IPS-NIHi7 (cell line): ENCODE results near the gene KRTCAP2.

Experiments
- DNase-seq: peaks from one replicate; pipeline ENCODE4 v3.0.0; 2012; ENCODE audit warnings: mixed read lengths; ENCODE audit errors: extremely low spot score

Gene KRTCAP2

GRCh38 chr1:155134322-155134721 lies 38.8 kb downstream of the KRTCAP2 start:
- no peak for DNase-seq

DNA sequence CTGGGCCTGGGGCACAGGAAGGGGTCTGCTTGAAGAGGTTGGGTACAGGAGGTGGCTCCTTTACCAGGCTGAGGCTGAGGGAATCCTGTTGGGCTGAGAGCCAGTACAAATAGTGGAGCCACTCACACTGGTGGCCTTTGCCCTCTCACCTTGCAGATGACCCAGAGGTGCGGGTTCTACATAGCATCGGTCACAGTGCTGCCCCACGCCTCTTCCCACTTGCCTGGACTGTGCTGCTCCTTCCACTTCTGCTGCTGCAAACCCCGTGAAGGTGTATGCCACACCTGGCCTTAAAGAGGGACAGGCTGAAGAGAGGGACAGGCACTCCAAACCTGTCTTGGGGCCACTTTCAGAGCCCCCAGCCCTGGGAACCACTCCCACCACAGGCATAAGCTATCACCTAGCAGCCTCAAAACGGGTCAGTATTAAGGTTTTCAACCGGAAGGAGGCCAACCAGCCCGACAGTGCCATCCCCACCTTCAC lies 39.3 kb downstream of the KRTCAP2 start:
- DNase-seq: no peak

GRCh38 chr1:155131856-155132255 lies 41.2 kb downstream of the KRTCAP2 start:
- no peak for DNase-seq

DNA sequence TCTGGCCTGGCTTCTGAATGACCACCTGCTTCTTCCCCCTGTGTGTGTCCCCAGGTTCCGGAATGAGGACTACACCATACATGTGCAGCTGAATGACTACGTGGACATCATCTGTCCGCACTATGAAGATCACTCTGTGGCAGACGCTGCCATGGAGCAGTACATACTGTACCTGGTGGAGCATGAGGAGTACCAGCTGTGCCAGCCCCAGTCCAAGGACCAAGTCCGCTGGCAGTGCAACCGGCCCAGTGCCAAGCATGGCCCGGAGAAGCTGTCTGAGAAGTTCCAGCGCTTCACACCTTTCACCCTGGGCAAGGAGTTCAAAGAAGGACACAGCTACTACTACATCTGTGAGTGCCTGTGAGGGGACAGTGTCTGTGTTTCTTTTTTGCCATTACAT lies 41.8 kb downstream of the KRTCAP2 start:
- no peak for DNase-seq

DNA sequence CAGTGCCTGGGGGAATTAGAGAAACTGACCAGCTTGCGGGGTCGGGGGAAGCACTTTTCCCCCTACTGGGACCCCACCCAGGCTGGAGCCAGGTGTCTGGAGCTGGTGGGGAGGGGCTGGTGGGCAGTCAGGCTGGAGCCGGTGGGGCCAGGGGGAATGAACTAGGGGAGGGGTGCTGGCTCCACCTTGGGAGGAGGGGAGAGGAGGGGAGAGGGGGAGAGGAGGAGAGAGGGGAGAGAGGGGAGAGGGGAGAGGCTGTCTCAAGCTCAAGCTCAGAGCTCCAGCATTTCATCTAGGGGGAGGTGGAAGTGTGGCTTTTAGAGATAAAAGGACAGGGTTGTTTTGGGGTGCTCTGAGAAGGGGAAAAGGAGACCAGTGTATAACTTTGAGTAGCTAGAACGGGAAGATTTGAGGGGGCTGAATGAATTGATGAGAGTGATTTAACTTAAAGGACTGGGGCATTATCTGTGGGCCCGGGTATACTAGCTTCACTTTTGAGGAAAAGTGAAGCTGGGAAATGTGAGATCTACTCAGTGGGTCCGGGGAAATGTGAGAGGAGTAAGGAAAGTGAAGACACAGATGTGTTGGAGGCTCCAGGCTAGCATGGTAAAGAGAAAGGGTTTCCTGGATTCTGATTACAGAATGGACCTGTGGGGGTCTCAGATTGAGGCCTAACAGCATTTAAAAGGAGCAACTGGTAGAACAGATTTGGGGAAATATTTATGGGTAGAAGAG lies 42.7 kb downstream of the KRTCAP2 start:
- DNase-seq: peak; percentile 27

DNA sequence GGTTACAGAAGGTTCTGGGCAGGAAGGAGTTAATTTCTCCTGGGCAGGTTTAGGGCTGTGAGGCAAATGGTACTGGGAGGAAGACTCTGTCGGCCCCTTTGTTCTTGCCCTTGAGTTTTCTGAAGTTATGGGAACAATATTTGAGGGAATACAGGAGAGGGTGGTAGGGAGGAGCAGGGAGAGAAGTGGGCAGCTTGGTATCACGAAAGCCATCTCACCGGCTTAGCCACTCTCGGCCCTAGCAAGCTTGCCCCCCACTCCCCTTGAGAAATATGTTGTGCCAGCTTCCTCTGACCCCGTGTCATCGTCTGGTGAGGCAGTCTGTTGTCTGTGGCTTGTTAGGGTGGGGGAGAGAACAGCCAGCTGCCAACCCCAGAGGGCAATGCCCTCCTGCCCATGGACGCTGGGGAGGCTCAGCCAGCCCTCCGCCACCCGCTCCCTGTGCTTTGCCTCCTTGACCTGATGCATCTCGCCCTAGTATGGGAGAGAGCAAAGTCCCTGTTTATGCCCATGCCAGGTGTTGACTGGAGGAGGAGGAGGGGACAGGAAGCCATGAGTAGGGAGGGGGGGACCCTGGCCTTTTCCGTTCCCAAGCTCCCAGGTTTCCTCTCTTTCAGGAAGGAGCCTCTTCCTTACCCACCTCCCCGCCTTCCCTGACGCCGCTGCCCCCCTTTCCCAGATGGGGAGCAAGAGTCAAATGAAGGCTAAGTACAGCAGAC lies 44.2 kb downstream of the KRTCAP2 start:
- DNase-seq: no peak

DNA sequence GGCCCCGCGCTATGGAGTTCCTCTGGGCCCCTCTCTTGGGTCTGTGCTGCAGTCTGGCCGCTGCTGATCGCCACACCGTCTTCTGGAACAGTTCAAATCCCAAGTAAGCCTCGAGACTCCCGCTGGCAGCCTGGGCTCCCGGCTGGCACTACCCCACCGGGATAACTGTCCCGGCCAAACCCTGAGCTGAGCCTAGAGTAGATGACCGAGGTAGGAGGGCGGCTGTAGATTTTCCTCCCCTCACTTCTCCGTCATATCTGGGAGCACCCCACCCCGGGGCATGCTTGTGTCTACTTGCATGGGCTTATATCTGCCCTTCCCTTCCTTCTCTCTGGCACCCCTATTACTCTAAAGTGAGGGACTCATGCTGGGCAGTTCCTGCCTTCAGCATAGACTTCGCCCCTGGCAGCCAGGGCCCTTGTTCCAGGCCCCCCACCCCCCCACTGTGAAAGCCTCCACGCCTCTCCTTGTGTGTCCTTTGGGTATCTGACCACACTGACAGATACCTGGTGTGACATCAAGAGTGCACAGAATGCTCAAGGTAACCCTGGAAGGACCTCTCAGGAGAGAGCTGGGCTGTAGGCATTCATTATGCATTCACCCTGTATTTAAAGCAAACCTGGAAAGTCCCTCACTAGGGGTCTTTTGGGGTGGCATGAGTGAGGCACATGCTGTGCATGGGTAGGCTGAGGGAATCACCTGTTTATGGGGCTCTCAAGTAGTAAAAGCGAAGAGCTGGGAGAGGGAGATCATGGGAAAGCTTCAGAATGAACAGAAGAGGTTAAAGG lies 44.9 kb downstream of the KRTCAP2 start:
- DNase-seq: no peak

- DNase-seq: peak; percentile 39
Observed at GRCh38 chr1:155127105-155127966, 45.8 kb downstream of the KRTCAP2 start, which contains the start of gene EFNA1. Gene EFNA1 (plus strand): TSS chr1:155127876. CDS start chr1:155127978, 102 bp downstream.

GRCh38 chr1:155126556-155127104 lies 46.5 kb downstream of the KRTCAP2 start:
- peak; percentile 43 for DNase-seq

DNA sequence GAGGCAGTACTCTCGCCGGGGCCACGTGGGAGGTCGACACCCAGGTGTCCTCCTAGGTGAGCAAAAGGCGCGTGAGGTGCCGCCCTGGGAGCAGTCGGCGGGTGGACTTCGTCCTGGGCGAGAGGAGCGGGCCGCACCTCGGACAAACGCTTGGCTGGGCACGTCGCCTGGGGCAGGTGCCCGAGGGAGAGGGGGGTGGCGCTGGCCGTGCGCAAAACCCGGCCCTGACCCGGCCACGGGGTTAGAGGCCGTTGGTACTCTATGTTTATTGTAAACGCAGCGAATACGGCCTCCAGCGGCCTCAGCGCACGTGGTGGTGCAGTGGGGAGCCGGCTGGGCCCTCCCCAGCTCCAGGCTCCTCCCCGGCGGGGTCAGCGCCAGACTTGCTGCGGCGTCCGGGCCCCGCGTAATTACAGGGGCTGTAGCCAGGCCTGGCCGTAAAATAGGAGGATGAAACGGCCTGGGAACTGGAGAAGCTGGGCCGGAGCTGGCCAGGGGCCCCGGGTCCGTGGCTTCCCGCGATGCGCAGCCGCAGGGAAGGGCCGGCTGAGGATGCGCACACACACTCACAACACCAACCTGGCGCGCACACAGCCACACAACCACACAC lies 47.1 kb downstream of the KRTCAP2 start:
- peak; percentile 34 for DNase-seq

- no peak for DNase-seq
Observed at GRCh38 chr1:155125511-155125945, 47.6 kb downstream of the KRTCAP2 start.

DNA sequence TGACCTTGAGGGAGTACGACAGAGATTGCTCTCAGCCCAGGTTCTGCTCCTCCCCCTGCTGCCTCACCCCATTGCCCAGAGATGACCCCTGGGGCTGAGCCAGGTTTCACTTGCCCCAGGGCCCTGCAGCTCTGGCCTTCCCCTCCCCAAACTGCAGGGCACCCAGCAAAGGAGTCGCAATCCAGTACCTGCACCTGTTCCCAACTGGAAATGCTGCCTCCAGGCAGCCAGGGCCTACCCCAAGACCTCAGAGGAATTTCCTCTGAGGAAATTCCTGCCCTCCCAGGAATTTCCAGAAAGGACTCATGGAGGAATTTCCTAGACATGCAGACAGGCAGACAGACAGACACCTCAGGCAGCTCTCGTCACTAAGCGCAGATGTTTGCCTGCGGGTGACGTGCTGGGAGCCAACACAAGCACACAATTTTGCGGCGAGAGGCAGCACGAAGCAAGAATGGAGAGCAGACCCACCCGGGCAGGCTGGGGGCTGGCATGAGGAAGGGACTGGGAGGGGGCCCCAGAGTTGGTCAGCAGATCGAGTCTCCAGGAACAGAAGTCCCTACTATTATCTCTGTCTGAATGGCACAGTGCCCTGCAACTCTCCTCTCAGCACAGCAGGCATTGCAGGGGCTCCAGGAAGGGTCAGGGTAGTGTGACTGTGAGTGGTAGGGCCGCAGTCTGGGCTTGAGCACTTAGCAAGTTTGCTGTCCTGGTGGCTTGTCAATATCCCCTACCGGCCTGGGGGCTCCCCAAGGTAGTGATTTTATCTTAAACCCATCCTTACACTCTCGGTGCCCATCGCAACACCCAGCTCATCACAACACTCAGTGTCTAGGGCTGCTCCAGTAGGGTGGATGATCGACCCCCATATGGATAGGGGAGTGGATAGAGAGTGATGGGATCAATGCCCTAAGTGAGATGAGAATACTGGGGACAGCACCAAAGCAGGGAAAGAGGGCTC lies 48.3 kb downstream of the KRTCAP2 start:
- peak; percentile 24 for DNase-seq

DNA sequence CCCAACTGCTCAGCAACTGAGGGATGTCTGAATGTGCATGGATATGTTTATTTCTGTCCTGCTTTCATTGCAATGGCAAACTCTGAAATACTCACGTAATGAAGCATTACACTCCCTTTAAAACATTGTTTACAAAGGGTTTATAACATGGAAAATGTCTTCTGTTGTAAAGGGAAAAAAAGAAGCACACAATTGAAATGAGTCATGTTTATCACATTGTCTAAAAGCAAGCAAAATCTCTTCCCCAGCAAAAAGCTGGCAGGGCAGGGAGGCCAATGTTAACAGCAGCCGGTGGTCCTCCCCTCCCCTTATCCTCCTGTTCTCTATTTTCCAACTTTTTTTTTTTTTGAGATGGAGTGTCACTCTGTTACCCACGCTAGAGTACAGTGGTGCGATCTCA lies 49.3 kb downstream of the KRTCAP2 start:
- DNase-seq: no peak

DNA sequence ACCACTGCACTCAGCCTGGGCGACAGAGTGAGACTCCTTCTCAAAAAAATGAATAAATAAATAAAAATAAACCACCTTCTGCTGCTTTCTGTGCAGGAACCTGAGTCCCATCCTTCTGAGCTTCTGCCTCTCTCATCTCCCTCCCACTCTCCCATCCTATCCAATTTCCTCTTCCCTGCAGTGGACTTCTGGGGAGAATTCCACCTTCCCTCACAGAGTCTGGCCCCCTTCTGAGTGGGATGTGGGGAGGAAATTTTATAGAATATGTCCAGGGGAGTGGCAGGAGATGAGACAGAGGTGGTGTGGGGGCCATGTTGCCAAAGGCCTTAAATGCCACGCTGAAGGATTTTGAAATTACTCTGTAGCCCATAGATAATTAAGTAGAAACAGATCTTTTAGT lies 50.8 kb downstream of the KRTCAP2 start:
- no peak for DNase-seq

GRCh38 chr1:155121249-155121648 lies 51.9 kb downstream of the KRTCAP2 start:
- no peak for DNase-seq

- DNase-seq: no peak
Observed at GRCh38 chr1:155120253-155120652, 52.9 kb downstream of the KRTCAP2 start.
